ENCODE results near the gene ZBED3.
"Not testable (repeated sequence)": the region's sequence is repeated elsewhere in the genome, so short reads cannot be mapped to it uniquely, and the experiment has no call there.

The ZBED3 gene

GRCh38 chr5:77086689-77087483, at the start of gene ZBED3:
Gene ZBED3 (minus strand): TSS chr5:77087285. CDS start chr5:77077878, 9,407 bp downstream.
- peak; percentile 72 for DNase-seq

- peak; percentile 81 for DNase-seq
Observed at GRCh38 chr5:77133061-77133758, 46.1 kb upstream of the ZBED3 start.

GRCh38 chr5:77131361-77131760, 44.3 kb upstream of the ZBED3 start:
- no peak for DNase-seq

GRCh38 chr5:77129391-77129990, 42.4 kb upstream of the ZBED3 start:
- DNase-seq: no peak

GRCh38 chr5:77128411-77129061, 41.5 kb upstream of the ZBED3 start:
- no peak for DNase-seq

GRCh38 chr5:77123057-77123456, 36.0 kb upstream of the ZBED3 start:
- no peak for DNase-seq

GRCh38 chr5:77120706-77121105, 33.6 kb upstream of the ZBED3 start:
- no peak for DNase-seq

GRCh38 chr5:77120086-77120485, 33.0 kb upstream of the ZBED3 start:
- DNase-seq: no peak

- no peak for DNase-seq
Observed at GRCh38 chr5:77117161-77117560, 30.1 kb upstream of the ZBED3 start.

- DNase-seq: not testable (repeated sequence)
Observed at GRCh38 chr5:77107035-77107434, 19.9 kb upstream of the ZBED3 start.

GRCh38 chr5:77104813-77105212, 17.7 kb upstream of the ZBED3 start:
- DNase-seq: no peak

- DNase-seq: no peak
Observed at GRCh38 chr5:77103457-77103856, 16.4 kb upstream of the ZBED3 start.

- no peak for DNase-seq
Observed at GRCh38 chr5:77102549-77102948, 15.5 kb upstream of the ZBED3 start.

- DNase-seq: no peak
Observed at GRCh38 chr5:77101298-77101697, 14.2 kb upstream of the ZBED3 start.

- no peak for DNase-seq
Observed at GRCh38 chr5:77095189-77095588, 8.1 kb upstream of the ZBED3 start.

GRCh38 chr5:77087484-77088261, 588 bp upstream of the ZBED3 start:
- no peak for DNase-seq

GRCh38 chr5:77086368-77086688, 757 bp downstream of the ZBED3 start:
- peak; percentile 72 for DNase-seq

- DNase-seq: no peak
Observed at GRCh38 chr5:77083088-77083487, 4.0 kb downstream of the ZBED3 start.

GRCh38 chr5:77082280-77082679, 4.8 kb downstream of the ZBED3 start:
- DNase-seq: no peak

- DNase-seq: peak; percentile 97
Observed at GRCh38 chr5:77080905-77081304, 6.2 kb downstream of the ZBED3 start.

- DNase-seq: not testable (repeated sequence)
Observed at GRCh38 chr5:77080479-77080878, 6.6 kb downstream of the ZBED3 start.

- DNase-seq: no peak
Observed at GRCh38 chr5:77077829-77078176, 9.3 kb downstream of the ZBED3 start.
